A673 (cell line): ENCODE measurements around the gene IL11RA. TPM values are rescaled to one million over a fixed set of nuclear protein-coding genes. Genes with fewer than 3 reads are reported as not detected.

Experiments
- BruUV-seq: library from RNA; stranded (reverse); fragments of 400-500 nt; replicated peaks from 2 replicates; lab custom pipeline; 2021; lab: Mats Ljungman, UMichigan
- CTCF ChIA-PET: fragments of 300-600 bp; sonication (Branson Sonifier 250); formaldehyde crosslinking; loops from one replicate; lab custom pipeline; 2022; ENCODE audit warnings: antibody characterized with exemption; lab: Charles Lee
- POLR2A ChIA-PET: fragments of 300-600 bp; sonication (Branson Sonifier 250); formaldehyde crosslinking; loops from one replicate; lab custom pipeline; 2022; ENCODE audit warnings: antibody characterized with exemption; ENCODE audit not compliant: low non-redundant PET; lab: Charles Lee
- DNase-seq: peaks from one replicate; pipeline ENCODE4 v3.0.0-alpha.2; 2015; ENCODE audit warnings: low spot score
- H3K27ac ChIP-seq: fragments of 200-600 bp; sonication (generic); 2 replicates; pipeline ENCODE4 v1.5.1; 2016; ENCODE audit warnings: mixed run types, low read depth, mild to moderate bottlenecking, mixed read lengths, antibody characterized with exemption, low read length; ENCODE audit not compliant: poor library complexity, severe bottlenecking
- H3K27me3 ChIP-seq: fragments of 200-600 bp; sonication (generic); replicated peaks from 2 replicates; pipeline ENCODE4 v1.6.1; 2017; ENCODE audit warnings: mixed run types, low read depth, mild to moderate bottlenecking, mixed read lengths, antibody characterized with exemption, low read length; ENCODE audit not compliant: insufficient read depth, poor library complexity
- H3K36me3 ChIP-seq: fragments of 200-600 bp; sonication (generic); 2 replicates; pipeline ENCODE4 v1.6.1; 2016; ENCODE audit warnings: mixed run types, mild to moderate bottlenecking, mixed read lengths, antibody characterized with exemption, low read length; ENCODE audit not compliant: insufficient read depth, poor library complexity, severe bottlenecking
- H3K4me1 ChIP-seq: fragments of 200-600 bp; sonication (generic); 2 replicates; pipeline ENCODE4 v1.6.1; 2017; ENCODE audit warnings: mixed run types, mild to moderate bottlenecking, mixed read lengths, antibody characterized with exemption, low read length; ENCODE audit not compliant: insufficient read depth, poor library complexity, severe bottlenecking
- H3K4me3 ChIP-seq: fragments of 200-600 bp; sonication (generic); 2 replicates; pipeline ENCODE4 v1.5.1; 2016; ENCODE audit warnings: low read depth, mixed run types, mild to moderate bottlenecking, mixed read lengths, low read length; ENCODE audit not compliant: poor library complexity, severe bottlenecking
- H3K9me3 ChIP-seq: fragments of 200-600 bp; sonication (generic); 2 replicates; pipeline ENCODE4 v1.6.1; 2016; ENCODE audit warnings: mixed run types, low read depth, mild to moderate bottlenecking, mixed read lengths, antibody characterized with exemption, low read length; ENCODE audit not compliant: poor library complexity, severe bottlenecking
- EZH2 ChIP-seq: fragments of 200-600 bp; sonication (generic); IDR thresholded peaks from 2 replicates; pipeline ENCODE4 v1.6.1; 2017; ENCODE audit warnings: borderline replicate concordance, low read depth, mild to moderate bottlenecking, mixed read lengths, antibody characterized with exemption, low read length; ENCODE audit not compliant: poor library complexity, severe bottlenecking
- intact Hi-C: fragments of 100-400 bp; cut with micrococcal nuclease; formaldehyde crosslinking; loops from one replicate; pipeline ENCODE4 v1.10.0; 2022; ENCODE audit not compliant: unreplicated experiment
- total RNA-seq: library from RNA; stranded (reverse); gene quantifications from 2 replicates; pipeline ENCODE4 v1.2.3, GENCODE V29; 2021
- TF ChIP-seq, protein P1 (sequence below): fragments of 300-800, 200-600 bp; sonication (generic); conservative IDR thresholded peaks from 2 replicates; pipeline ENCODE4 v1.5.1; 2017; ENCODE audit warnings: low read depth, mild to moderate bottlenecking, antibody characterized with exemption, low read length, moderate library complexity, mixed read lengths

Gene IL11RA
- total RNA-seq, 1 experiment from 2014 or later = 5.6 TPM

GRCh38 chr9:34655394-34655793, 3.4 kb downstream of the IL11RA start:
- Histone ChIP-seq H3K27me3 (no peaks in the 10 kb centered on the region), H3K27ac (no peak overlapping the region), H3K4me3 (no peak overlapping the region), H3K36me3 (no peaks in the 10 kb centered on the region), H3K9me3 (no peaks in the 10 kb centered on the region), H3K4me1 (peaks cover 25% of the 10 kb centered on the region)
- no TSS peak for BruUV-seq
- TF ChIP-seq, protein P1, sequence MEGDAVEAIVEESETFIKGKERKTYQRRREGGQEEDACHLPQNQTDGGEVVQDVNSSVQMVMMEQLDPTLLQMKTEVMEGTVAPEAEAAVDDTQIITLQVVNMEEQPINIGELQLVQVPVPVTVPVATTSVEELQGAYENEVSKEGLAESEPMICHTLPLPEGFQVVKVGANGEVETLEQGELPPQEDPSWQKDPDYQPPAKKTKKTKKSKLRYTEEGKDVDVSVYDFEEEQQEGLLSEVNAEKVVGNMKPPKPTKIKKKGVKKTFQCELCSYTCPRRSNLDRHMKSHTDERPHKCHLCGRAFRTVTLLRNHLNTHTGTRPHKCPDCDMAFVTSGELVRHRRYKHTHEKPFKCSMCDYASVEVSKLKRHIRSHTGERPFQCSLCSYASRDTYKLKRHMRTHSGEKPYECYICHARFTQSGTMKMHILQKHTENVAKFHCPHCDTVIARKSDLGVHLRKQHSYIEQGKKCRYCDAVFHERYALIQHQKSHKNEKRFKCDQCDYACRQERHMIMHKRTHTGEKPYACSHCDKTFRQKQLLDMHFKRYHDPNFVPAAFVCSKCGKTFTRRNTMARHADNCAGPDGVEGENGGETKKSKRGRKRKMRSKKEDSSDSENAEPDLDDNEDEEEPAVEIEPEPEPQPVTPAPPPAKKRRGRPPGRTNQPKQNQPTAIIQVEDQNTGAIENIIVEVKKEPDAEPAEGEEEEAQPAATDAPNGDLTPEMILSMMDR = no peak
- no peak for DNase-seq
- intact Hi-C loops = no loop called here
- ChIA-PET CTCF (no interaction called here), POLR2A (no interaction called here)

- Histone ChIP-seq H3K9me3 (no peaks in the 10 kb centered on the region), H3K27me3 (no peaks in the 10 kb centered on the region), H3K27ac (no peak overlapping the region), H3K4me3 (no peak overlapping the region), H3K36me3 (no peaks in the 10 kb centered on the region), H3K4me1 (peaks cover 25% of the 10 kb centered on the region)
- no TSS peak for BruUV-seq
- POLR2A ChIA-PET = no interaction called here
- no peak for DNase-seq
- CTCF ChIA-PET = no interaction called here
- no peak for TF ChIP-seq EZH2
- TF ChIP-seq, protein P1 = no peak
- intact Hi-C loops = no loop called here
Measured at GRCh38 chr9:34656992-34657391, 5.0 kb downstream of the IL11RA start.

- CTCF ChIA-PET = no interaction called here
- Histone ChIP-seq H3K4me3 (no peak overlapping the region), H3K4me1 (peaks cover 17% of the 10 kb centered on the region), H3K27ac (no peak overlapping the region), H3K9me3 (no peaks in the 10 kb centered on the region), H3K36me3 (no peaks in the 10 kb centered on the region), H3K27me3 (no peaks in the 10 kb centered on the region)
- no peak for DNase-seq
- intact Hi-C loops = no loop called here
- TF ChIP-seq, protein P1 = no peak
- TF ChIP-seq EZH2 = no peak
- POLR2A ChIA-PET = no interaction called here
- no TSS peak for BruUV-seq
Measured at GRCh38 chr9:34658461-34658860, 6.5 kb downstream of the IL11RA start.
